Neural cell (in vitro differentiated cells): ENCODE results near the gene SLC25A15.

Source experiments
- MXI1 ChIP-seq: fragments of 450-650 bp; conservative IDR thresholded peaks from 2 replicates; pipeline ENCODE4 v1.6.1; 2014; ENCODE audit warnings: antibody characterized with exemption, mild to moderate bottlenecking; ENCODE audit not compliant: poor library complexity, severe bottlenecking
- RAD21 ChIP-seq: fragments of 450-650 bp; conservative IDR thresholded peaks from 2 replicates; pipeline ENCODE4 v1.6.1; 2014; ENCODE audit warnings: antibody characterized with exemption, mild to moderate bottlenecking, moderate library complexity
- TF ChIP-seq, protein P1 (sequence below): fragments of 450-650 bp; IDR thresholded peaks from 2 replicates; pipeline ENCODE4 v1.5.1; 2014; ENCODE audit warnings: antibody characterized with exemption, mild to moderate bottlenecking, moderate library complexity; ENCODE audit not compliant: poor library complexity, severe bottlenecking

DNA sequence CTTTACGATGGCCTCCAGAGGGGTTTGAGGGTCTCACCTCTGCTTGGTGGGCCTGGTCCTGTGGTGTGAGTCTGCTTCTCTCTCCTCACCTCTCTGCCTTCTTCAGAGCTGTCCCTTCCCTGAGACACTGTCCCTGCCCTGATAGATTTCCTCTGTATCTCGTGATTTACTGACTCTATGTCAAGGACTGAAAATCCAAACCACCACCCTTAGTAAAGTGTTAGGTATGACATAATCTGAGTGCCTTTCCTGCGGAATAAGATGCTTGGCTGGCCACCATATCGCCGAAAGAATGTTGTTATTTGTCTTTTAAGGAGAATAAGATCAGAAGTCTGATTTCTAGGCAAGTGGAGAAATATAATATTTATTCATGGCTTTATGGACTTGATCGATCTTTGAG is 7.2 kb downstream of the SLC25A15 start:
- no peak for TF ChIP-seq RAD21
- TF ChIP-seq, protein P1, sequence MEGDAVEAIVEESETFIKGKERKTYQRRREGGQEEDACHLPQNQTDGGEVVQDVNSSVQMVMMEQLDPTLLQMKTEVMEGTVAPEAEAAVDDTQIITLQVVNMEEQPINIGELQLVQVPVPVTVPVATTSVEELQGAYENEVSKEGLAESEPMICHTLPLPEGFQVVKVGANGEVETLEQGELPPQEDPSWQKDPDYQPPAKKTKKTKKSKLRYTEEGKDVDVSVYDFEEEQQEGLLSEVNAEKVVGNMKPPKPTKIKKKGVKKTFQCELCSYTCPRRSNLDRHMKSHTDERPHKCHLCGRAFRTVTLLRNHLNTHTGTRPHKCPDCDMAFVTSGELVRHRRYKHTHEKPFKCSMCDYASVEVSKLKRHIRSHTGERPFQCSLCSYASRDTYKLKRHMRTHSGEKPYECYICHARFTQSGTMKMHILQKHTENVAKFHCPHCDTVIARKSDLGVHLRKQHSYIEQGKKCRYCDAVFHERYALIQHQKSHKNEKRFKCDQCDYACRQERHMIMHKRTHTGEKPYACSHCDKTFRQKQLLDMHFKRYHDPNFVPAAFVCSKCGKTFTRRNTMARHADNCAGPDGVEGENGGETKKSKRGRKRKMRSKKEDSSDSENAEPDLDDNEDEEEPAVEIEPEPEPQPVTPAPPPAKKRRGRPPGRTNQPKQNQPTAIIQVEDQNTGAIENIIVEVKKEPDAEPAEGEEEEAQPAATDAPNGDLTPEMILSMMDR: no peak
- no peak for TF ChIP-seq MXI1
